GM12864 (cell line): ENCODE data around the gene C20orf173.

Experiments
- DNase-seq: peaks from one replicate; pipeline ENCODE4 v3.0.0-alpha.2; 2011; ENCODE audit warnings: low read depth
- H3K4me3 ChIP-seq: 2 replicates; pipeline ENCODE4 v1.5.1; 2011; ENCODE audit warnings: mild to moderate bottlenecking, low read depth, low read length, control low read depth
- TF ChIP-seq, protein P1 (sequence below): IDR thresholded peaks from 2 replicates; pipeline ENCODE4 v1.5.1; 2011; ENCODE audit warnings: low read depth, mild to moderate bottlenecking, moderate library complexity, low read length, control low read depth, inconsistent platforms; ENCODE audit errors: missing control alignments

Gene C20orf173

GRCh38 chr20:35529552-35529951 is at the start of gene C20orf173:
C20orf173 (minus strand) TSS chr20:35529652; CDS start chr20:35529373, 279 bp downstream.
- DNase-seq = no peak
- no peak within 1 kb of the TSS for H3K4me3 ChIP-seq
- TF ChIP-seq, protein P1, sequence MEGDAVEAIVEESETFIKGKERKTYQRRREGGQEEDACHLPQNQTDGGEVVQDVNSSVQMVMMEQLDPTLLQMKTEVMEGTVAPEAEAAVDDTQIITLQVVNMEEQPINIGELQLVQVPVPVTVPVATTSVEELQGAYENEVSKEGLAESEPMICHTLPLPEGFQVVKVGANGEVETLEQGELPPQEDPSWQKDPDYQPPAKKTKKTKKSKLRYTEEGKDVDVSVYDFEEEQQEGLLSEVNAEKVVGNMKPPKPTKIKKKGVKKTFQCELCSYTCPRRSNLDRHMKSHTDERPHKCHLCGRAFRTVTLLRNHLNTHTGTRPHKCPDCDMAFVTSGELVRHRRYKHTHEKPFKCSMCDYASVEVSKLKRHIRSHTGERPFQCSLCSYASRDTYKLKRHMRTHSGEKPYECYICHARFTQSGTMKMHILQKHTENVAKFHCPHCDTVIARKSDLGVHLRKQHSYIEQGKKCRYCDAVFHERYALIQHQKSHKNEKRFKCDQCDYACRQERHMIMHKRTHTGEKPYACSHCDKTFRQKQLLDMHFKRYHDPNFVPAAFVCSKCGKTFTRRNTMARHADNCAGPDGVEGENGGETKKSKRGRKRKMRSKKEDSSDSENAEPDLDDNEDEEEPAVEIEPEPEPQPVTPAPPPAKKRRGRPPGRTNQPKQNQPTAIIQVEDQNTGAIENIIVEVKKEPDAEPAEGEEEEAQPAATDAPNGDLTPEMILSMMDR = no peak

DNA sequence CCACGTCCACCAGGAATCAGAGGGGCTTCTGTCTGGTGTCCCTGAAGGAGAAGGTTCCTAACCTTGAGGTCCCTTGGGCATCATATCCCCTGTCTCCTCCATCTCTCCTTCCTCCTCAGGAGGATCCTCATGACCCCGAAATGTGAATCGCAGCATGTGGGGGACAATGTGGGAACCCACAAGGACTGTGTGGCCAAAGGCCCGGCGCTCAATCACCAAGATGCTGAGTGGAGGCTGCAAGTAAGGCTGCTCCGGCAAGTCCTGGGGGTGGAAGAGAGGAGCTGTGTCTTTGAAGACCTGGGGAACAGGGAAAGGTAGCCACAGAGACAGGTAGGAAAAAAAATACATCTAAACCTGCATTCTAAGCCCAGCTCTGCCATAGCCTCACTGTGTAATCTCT is 49.7 kb upstream of the C20orf173 start:
- TF ChIP-seq, protein P1 = no peak
- no peak for DNase-seq
- H3K4me3 ChIP-seq = no peak overlapping the region

GRCh38 chr20:35578469-35578868 is 49.0 kb upstream of the C20orf173 start:
- TF ChIP-seq, protein P1 = no peak
- no peak for DNase-seq

DNA sequence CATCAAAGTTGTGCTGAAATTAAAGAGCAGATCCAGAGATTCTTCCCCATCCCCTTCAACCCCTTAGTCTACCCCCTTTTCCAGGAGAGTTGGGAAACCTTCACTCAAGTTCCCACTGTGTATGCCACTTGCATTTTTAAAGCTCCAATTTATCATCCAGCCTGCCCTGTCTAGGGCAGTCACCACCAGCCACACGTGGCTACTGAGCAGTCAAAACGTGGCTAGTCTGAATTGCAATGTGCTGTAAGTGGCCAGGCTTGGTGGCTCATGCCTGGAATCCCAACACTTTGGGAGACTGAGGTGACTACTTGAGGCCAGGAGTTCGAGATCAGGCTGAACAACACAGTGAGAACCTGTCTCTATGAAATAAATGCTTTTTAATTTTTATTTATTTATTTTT is 47.4 kb upstream of the C20orf173 start:
- H3K4me3 ChIP-seq = no peak overlapping the region
- TF ChIP-seq, protein P1 = no peak
- no peak for DNase-seq

More at GRCh38 chr20:35578469-35578868, 49.0 kb upstream of the C20orf173 start:
- H3K4me3 ChIP-seq = no peak overlapping the region

GRCh38 chr20:35575958-35576357 is 46.5 kb upstream of the C20orf173 start:
- TF ChIP-seq, protein P1 = no peak
- no peak overlapping the region for H3K4me3 ChIP-seq
- DNase-seq = no peak

- TF ChIP-seq, protein P1 = no peak
- DNase-seq = no peak
- H3K4me3 ChIP-seq = no peak overlapping the region
Observed at GRCh38 chr20:35572838-35573237, 43.4 kb upstream of the C20orf173 start.

DNA sequence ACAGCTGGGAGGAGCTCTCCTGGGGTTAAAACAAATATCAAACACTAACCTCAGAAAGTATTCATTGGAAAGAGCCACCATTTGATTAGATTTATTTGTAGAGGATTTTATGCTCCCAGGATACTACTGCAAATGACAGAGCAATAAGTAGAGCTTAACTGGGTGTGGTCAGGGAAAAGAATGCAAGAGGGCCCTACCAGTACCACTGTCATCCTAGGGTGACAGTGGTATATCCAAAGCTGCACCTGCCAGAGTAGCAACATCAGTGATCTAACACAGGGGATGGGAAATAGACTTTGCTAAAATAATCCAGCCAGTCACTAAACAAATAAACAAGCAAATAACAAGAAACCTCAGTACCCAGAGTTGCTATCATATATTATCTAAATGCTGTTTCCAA is 42.1 kb upstream of the C20orf173 start:
- TF ChIP-seq, protein P1 = no peak
- no peak for DNase-seq
- no peak overlapping the region for H3K4me3 ChIP-seq
